HEK293 (cell line): ENCODE data around the gene ACP7.
"Not testable (repeated sequence)": the region's sequence is repeated elsewhere in the genome, so short reads cannot be mapped to it uniquely, and the experiment has no call there.

ENCODE experiments used
- CTCF ChIA-PET: fragments of 350-600 bp; formaldehyde crosslinking; extraction: SDS; loops from one replicate; lab custom pipeline; 2021; ENCODE audit warnings: antibody characterized with exemption; lab: Yijun Ruan, JAX
- POLR2A ChIA-PET: fragments of 300-600 bp; formaldehyde crosslinking; extraction: SDS; loops from one replicate; lab custom pipeline; 2020; ENCODE audit warnings: antibody characterized with exemption, inconsistent platforms; lab: Yijun Ruan, JAX
- H3K27ac ChIP-seq: fragments of 200-500 bp; sonication (Bioruptor generic); 2 replicates; pipeline ENCODE4 v1.5.1; 2014; ENCODE audit warnings: low read depth, low read length, control low read depth, inconsistent platforms; ENCODE audit errors: extremely low read depth
- H3K36me3 ChIP-seq, 2 experiments: fragments of 200-500 bp in 1 of 2; sonication (Bioruptor generic) in 1 of 2; 1 replicate in 1 of 2; 2 replicates in 1 of 2; pipeline ENCODE4 v1.5.1; 2014 to 2017; ENCODE audit warnings: inconsistent platforms in 2 of 2, low read length in 2 of 2; ENCODE audit not compliant: control insufficient read depth in 2 of 2, insufficient read depth in 1 of 2
- H3K4me1 ChIP-seq: fragments of 200-500 bp; sonication (Bioruptor generic); 2 replicates; pipeline ENCODE4 v1.5.1; 2014; ENCODE audit warnings: mild to moderate bottlenecking, low read length, inconsistent platforms; ENCODE audit not compliant: control insufficient read depth, insufficient read depth
- H3K4me3 ChIP-seq: 2 replicates; pipeline ENCODE4 v1.5.1; 2011; ENCODE audit warnings: low read depth, mild to moderate bottlenecking, control low read depth, low read length, moderate library complexity
- H3K9me3 ChIP-seq: fragments of 200-500 bp; sonication (Bioruptor generic); 2 replicates; pipeline ENCODE4 v1.5.1; 2014; ENCODE audit warnings: low read depth, low read length, inconsistent platforms; ENCODE audit not compliant: control insufficient read depth, insufficient read depth
- GLIS1 ChIP-seq: fragments of 450-650 bp; formaldehyde crosslinking; IDR thresholded peaks from 2 replicates; pipeline ENCODE4 v1.5.1; 2016; ENCODE audit warnings: missing biosample characterization, missing genetic modification characterization
- HIC1 ChIP-seq: fragments of 450-650 bp; formaldehyde crosslinking; IDR thresholded peaks from 2 replicates; pipeline ENCODE4 v1.5.1; 2016; ENCODE audit warnings: missing biosample characterization, missing genetic modification characterization
- KLF1 ChIP-seq: fragments of 450-650 bp; formaldehyde crosslinking; IDR thresholded peaks from 2 replicates; pipeline ENCODE4 v1.5.1; 2016; ENCODE audit warnings: missing biosample characterization, missing genetic modification characterization
- MZF1 ChIP-seq: fragments of 450-650 bp; formaldehyde crosslinking; IDR thresholded peaks from 2 replicates; pipeline ENCODE4 v1.5.1; 2017; ENCODE audit warnings: missing biosample characterization, missing genetic modification characterization, borderline replicate concordance
- ZBTB20 ChIP-seq: fragments of 450-650 bp; formaldehyde crosslinking; IDR thresholded peaks from 2 replicates; pipeline ENCODE4 v1.5.1; 2016; ENCODE audit warnings: missing biosample characterization, missing genetic modification characterization
- ZEB2 ChIP-seq: fragments of 450-650 bp; formaldehyde crosslinking; IDR thresholded peaks from 2 replicates; pipeline ENCODE4 v1.5.1; 2016; ENCODE audit warnings: missing biosample characterization, missing genetic modification characterization
- ZFHX2 ChIP-seq: fragments of 450-650 bp; formaldehyde crosslinking; conservative IDR thresholded peaks from 2 replicates; pipeline ENCODE4 v1.5.1; 2016; ENCODE audit warnings: missing biosample characterization, missing genetic modification characterization
- ZNF121 ChIP-seq: fragments of 450-650 bp; formaldehyde crosslinking; IDR thresholded peaks from 2 replicates; pipeline ENCODE4 v1.5.1; 2016; ENCODE audit warnings: missing biosample characterization, missing genetic modification characterization
- ZNF140 ChIP-seq: fragments of 450-650 bp; formaldehyde crosslinking; IDR thresholded peaks from 2 replicates; pipeline ENCODE4 v1.5.1; 2016; ENCODE audit warnings: missing biosample characterization, missing genetic modification characterization
- ZNF146 ChIP-seq: fragments of 450-650 bp; formaldehyde crosslinking; IDR thresholded peaks from 2 replicates; pipeline ENCODE4 v1.5.1; 2016; ENCODE audit warnings: missing biosample characterization, missing genetic modification characterization
- ZNF2 ChIP-seq: fragments of 450-650 bp; formaldehyde crosslinking; IDR thresholded peaks from 2 replicates; pipeline ENCODE4 v1.5.1; 2016; ENCODE audit warnings: missing biosample characterization, missing genetic modification characterization
- ZNF26 ChIP-seq: fragments of 450-650 bp; formaldehyde crosslinking; IDR thresholded peaks from 2 replicates; pipeline ENCODE4 v1.5.1; 2016; ENCODE audit warnings: missing biosample characterization, missing genetic modification characterization
- ZNF324 ChIP-seq: fragments of 450-650 bp; formaldehyde crosslinking; IDR thresholded peaks from 2 replicates; pipeline ENCODE4 v1.5.1; 2016; ENCODE audit warnings: missing biosample characterization, missing genetic modification characterization
- ZNF433 ChIP-seq: fragments of 450-650 bp; formaldehyde crosslinking; IDR thresholded peaks from 2 replicates; pipeline ENCODE4 v1.5.1; 2016; ENCODE audit warnings: missing biosample characterization, missing genetic modification characterization, low read depth
- ZNF555 ChIP-seq: fragments of 450-650 bp; formaldehyde crosslinking; conservative IDR thresholded peaks from 2 replicates; pipeline ENCODE4 v1.5.1; 2017; ENCODE audit warnings: missing biosample characterization, mild to moderate bottlenecking, missing genetic modification characterization, inconsistent platforms
- ZNF600 ChIP-seq: fragments of 450-650 bp; formaldehyde crosslinking; IDR thresholded peaks from 2 replicates; pipeline ENCODE4 v1.5.1; 2016; ENCODE audit warnings: missing biosample characterization, missing genetic modification characterization
- ZNF639 ChIP-seq: fragments of 450-650 bp; formaldehyde crosslinking; IDR thresholded peaks from 2 replicates; pipeline ENCODE4 v1.5.1; 2016; ENCODE audit warnings: missing biosample characterization, missing genetic modification characterization
- ZNF645 ChIP-seq: fragments of 450-650 bp; formaldehyde crosslinking; IDR thresholded peaks from 2 replicates; pipeline ENCODE4; 2016; ENCODE audit warnings: missing biosample characterization, missing genetic modification characterization
- ZNF76 ChIP-seq: fragments of 450-650 bp; formaldehyde crosslinking; IDR thresholded peaks from 2 replicates; pipeline ENCODE4; 2016; ENCODE audit warnings: low read depth, missing biosample characterization, missing genetic modification characterization, borderline replicate concordance
- ZSCAN5A ChIP-seq: fragments of 450-650 bp; formaldehyde crosslinking; IDR thresholded peaks from 2 replicates; pipeline ENCODE4 v1.5.1; 2016; ENCODE audit warnings: missing biosample characterization, missing genetic modification characterization

The ACP7 gene

GRCh38 chr19:39117023-39117422 lies 32.9 kb downstream of the ACP7 start:
- H3K36me3 ChIP-seq, H3K4me1 ChIP-seq, H3K9me3 ChIP-seq, H3K4me3 ChIP-seq, POLR2A ChIA-PET, H3K27ac ChIP-seq: not testable (repeated sequence)
- TF ChIP-seq ZNF121 (tag by site-specific recombination) (peak; percentile 81; the same call in 1 of the 2 replicates), ZNF140 (peak; percentile 95), ZEB2 (peak; percentile 51; the same call in 1 of the 2 replicates)
- CTCF ChIA-PET = interaction anchor here (0.6 to 0.8 kb wide), 4 partner anchors 16 to 210 kb away, joined by 3 to 8 read pairs (median 4); no protein-coding TSS in a partner anchor

GRCh38 chr19:39119830-39120229 lies 35.7 kb downstream of the ACP7 start:
- POLR2A ChIA-PET = interaction anchor here (0.7 kb wide), 1 partner anchor 1162 kb away, joined by 3 read pairs; no protein-coding TSS in a partner anchor

GRCh38 chr19:39122934-39123731 lies 39.0 kb downstream of the ACP7 start:
- Histone ChIP-seq H3K36me3 (no peaks in the 10 kb centered on the region; a peak in 1 of 3 replicates), H3K4me1 (peaks cover 17% of the 10 kb centered on the region), H3K4me3 (no peak overlapping the region), H3K9me3 (no peaks in the 10 kb centered on the region), H3K27ac (no peak overlapping the region)
- ChIA-PET POLR2A (interaction anchor here (1.1 to 1.5 kb wide), 2 partner anchors 81 to 268 kb away, joined by 5 read pairs; partner anchors contain the start of genes MED29, PAF1 and SYCN), CTCF (interaction anchor here (0.6 to 6.4 kb wide), 49 partner anchors 8 to 1908 kb away, joined by 3 to 165 read pairs (median 4); partner anchors contain the start of genes GMFG, PLEKHG2, SAMD4B and SYCN)
- TF ChIP-seq KLF1 (tag by site-specific recombination) = peak; percentile 100
- 0 out of 2 replicates have a peak, but pooled peaks have one; percentile 13 for TF ChIP-seq ZNF146 (tag by site-specific recombination)
- peak; percentile 39; the same call in 1 of the 2 replicates for TF ChIP-seq ZNF600 (tag by site-specific recombination)
- no peak for TF ChIP-seq ZNF76 (tag by site-specific recombination)
- TF ChIP-seq GLIS1 = no peak
- TF ChIP-seq ZNF2 (tag by site-specific recombination) = no peak
- no peak for TF ChIP-seq ZNF639 (tag by site-specific recombination)
- no peak for TF ChIP-seq ZNF645 (tag by site-specific recombination)
- no peak for TF ChIP-seq ZNF324
- TF ChIP-seq ZNF121 (tag by site-specific recombination) = peak; percentile 69
- no peak for TF ChIP-seq ZSCAN5A (tag by site-specific recombination)

More at GRCh38 chr19:39119830-39120229, 35.7 kb downstream of the ACP7 start:
- Histone ChIP-seq H3K9me3 (no peaks in the 10 kb centered on the region), H3K36me3 (no peaks in the 10 kb centered on the region; a peak in 1 of 3 replicates), H3K4me1 (no peaks in the 10 kb centered on the region), H3K27ac (no peak overlapping the region), H3K4me3 (no peak overlapping the region)
- no peak for TF ChIP-seq ZNF146 (tag by site-specific recombination)
- TF ChIP-seq ZNF600 (tag by site-specific recombination) = no peak
- no peak for TF ChIP-seq ZNF555 (tag by site-specific recombination)
- TF ChIP-seq HIC1 = 0 out of 2 replicates have a peak, but pooled peaks have one; percentile 10
- TF ChIP-seq ZNF26 = no peak
- TF ChIP-seq ZBTB20 (tag by site-specific recombination) = no peak
- peak; percentile 98 for TF ChIP-seq MZF1 (tag by site-specific recombination)
- no peak; the same call in 1 of the 2 replicates for TF ChIP-seq ZFHX2
- TF ChIP-seq ZNF433 (tag by site-specific recombination) = no peak
- CTCF ChIA-PET = interaction anchor here (0.6 to 6.4 kb wide), 14 partner anchors 8 to 292 kb away, joined by 3 to 165 read pairs (median 4); partner anchors contain the start of gene PLEKHG2
